Globus pallidus (tissue), 1 donor: ENCODE data around the gene ERO1B.
"Not testable (repeated sequence)": the region's sequence is repeated elsewhere in the genome, so short reads cannot be mapped to it uniquely, and the experiment has no call there.

Experiments used
- DNase-seq: peaks from one replicate; pipeline ENCODE4 v3.0.0-alpha.2; 2015; ENCODE audit warnings: low spot score

The ERO1B gene, protein sequence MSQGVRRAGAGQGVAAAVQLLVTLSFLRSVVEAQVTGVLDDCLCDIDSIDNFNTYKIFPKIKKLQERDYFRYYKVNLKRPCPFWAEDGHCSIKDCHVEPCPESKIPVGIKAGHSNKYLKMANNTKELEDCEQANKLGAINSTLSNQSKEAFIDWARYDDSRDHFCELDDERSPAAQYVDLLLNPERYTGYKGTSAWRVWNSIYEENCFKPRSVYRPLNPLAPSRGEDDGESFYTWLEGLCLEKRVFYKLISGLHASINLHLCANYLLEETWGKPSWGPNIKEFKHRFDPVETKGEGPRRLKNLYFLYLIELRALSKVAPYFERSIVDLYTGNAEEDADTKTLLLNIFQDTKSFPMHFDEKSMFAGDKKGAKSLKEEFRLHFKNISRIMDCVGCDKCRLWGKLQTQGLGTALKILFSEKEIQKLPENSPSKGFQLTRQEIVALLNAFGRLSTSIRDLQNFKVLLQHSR

DNA sequence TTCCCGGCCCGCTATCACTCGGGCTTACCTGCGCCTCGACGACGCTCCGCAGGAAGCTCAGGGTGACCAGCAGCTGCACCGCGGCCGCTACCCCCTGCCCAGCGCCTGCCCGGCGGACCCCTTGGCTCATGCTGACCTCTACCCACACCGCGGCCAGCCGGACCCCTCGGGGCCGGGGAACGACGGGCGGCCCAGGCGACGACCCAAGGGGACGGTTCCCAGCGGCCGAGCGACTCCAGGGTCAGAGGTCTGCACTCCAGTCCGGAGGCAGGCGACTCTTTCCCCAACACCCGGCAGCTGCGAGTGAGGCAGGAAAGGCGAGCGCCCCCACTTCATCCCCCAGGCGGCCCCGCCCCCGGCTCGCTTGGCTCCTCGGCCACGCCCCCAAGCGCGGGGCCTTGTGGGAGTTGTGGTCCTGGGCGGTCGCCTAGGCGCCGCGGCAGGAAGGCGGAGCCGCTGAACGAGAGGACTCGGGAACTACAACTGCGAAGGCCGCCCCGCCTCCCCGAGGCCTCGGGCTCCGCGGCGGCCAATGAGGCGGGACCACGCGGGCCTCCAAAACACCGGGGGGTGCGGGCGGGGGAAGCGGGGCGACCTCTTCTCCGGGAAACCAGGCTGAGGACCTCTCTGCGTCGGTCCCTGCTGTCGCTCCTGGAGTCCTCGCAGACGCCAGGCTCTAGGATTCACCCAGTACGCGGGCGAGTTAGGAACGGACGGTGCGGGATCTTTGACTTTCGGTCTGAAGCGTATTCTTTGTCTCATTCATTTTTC lies at the start of gene ERO1B:
TSS of gene ERO1B (minus strand) at position 305 of the 771 bp plus-strand sequence. CDS start at position 130, 175 bp downstream.
- DNase-seq = peak; percentile 97

DNA sequence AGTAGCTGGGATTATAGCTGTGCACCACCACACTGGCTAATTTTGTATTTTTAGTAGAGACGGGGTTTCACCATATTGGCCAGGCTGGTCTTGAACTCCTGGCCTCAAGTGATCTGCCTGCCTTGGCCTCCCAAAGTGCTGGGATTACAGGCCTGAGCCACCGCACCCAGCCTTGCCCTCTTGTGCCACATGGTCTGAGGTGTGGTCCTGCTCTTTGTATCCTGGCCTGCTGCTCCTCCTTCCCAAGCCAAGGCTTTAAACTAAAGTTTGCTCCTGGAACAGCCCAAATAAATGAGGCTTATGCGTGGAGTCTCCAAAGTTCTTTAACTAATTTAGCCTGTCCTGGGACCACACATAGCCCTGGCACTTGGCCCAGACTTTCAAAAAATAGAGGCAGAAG lies 49.7 kb upstream of the ERO1B start:
- DNase-seq = not testable (repeated sequence)

DNA sequence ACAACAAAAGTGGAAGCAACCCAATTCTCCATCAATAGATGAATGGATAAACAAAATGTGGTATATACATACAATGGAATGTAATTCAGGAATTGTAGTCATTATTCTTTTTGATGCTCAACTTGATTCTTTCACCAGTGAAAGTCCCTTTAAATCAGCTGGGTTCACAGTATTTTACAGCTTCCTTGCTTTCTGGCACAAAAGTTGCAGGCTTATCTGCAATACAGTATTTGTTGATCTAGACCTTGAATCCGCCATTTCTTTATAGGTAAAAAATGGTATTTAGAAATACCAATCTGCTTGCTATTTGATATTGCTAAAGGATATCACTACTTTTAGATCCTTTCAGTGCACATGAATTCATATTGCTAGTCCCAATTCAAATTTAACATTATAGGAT lies 44.7 kb upstream of the ERO1B start:
- no peak for DNase-seq

DNA sequence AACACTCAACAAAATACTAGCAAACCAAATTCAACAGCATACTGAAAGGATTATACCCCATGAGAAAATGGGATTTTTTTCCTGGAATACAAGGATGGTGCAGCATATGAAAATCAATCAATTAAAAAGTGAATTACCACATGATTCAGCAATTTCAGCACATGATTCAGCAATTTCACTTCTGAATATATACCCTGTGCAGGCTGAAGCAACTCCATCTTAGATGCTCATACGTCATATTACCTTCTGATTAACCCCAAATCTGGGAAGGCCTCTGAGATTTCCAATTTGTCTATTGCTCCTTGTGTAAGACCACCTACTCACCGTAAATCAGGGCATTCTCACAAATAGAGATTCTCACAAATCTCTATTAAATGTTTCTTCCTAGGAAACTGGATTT lies 43.8 kb upstream of the ERO1B start:
- no peak for DNase-seq

DNA sequence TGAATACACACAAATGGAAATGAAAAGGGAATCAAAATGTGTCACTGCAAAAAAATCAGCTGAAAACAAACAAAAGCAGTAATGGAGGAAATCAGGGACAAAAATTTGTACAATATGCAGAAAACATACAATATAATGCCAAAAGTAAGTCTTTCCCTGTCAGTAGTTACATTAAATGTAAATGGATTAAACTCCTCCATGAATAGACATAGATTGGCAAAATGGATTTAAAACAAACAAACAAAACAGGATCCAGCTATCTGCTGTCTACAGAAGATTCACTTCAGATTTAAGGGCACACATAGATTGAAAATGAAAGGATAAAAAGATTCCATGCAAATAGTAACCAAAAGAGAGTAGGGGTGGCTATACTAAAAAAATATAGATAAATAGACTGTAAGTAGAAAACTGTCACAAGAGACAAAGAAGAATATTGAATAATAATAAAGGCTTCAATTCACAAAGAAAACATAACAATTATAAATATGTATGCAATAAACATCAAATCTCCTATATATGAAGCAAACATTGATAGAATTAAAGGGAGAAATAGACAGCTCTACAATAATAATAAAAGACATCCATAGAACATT lies 42.2 kb upstream of the ERO1B start:
- DNase-seq = no peak

DNA sequence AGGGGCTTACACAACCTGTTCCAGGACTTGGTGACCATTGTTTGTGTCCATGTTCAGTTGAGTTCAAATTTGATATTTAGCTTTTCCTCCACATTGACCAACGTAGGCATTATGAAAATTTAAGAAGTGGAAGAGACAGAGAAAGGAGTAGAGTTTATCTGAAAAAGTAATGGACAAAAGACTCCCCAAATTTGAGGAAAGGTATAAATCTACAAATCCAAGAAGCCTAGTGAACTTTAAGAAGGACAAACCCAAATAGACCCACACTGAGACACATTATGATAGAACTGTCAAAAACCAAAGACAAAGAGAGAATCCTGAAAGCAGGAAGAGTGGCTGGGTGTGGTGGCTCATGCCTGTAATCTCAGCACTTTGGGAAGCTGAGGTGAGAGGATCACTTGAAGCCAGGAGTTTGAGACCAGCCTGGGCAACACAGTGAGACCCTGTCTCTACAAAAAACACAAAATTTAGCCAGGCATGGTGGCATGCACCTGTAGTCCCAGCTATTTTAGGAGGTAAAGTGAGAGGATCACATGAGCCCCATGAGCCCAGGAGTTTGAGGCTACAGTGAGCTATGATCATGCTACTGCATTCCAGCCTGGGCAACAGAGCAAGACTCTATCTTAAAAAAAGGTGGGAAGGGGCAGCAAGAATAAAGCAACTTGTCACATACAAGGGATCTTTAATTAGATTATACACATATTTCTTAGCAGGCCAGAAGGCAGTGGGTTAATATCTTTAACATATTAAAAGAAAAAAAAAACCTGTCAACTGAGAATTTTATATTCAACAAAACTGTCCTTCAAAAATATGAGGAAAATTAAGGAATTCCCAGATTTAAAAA lies 41.0 kb upstream of the ERO1B start:
- no peak for DNase-seq

DNA sequence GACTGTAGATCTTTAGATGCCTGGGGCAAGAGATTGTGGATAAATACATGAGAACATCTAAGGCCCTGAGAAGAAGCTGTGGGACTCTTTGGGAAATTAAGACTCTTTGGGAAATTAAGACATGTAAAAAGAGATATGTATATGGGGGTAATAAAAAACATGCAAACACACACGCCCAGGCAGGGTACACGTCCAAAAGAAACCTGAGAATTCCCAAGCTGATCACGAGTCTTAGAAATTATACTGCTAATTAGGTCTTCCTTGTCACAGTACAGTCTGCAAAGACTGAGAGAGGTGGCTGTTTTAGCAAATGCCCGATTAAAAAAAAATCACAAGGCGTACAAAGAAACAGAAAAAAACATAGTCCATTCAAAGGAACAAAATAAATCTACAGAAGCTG lies 39.3 kb upstream of the ERO1B start:
- no peak for DNase-seq

DNA sequence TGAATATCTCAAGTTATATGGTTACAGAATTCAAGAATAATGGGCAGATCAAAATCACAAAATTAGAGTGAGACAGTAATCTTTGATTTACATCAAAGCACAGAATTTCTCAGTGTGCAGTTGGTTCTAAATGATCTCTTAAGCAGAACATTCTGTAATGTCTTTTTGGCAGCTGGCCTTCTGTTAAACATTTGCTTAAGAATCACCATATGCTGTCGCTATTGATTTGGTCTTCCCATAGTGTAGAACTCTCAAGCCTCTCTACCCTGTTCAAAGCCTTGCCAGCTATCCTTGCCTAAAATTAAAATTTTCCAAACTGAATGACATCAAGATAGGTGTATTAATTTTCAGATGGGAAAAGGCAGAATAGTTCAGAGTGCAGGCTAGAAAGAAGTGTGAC lies 38.9 kb upstream of the ERO1B start:
- no peak for DNase-seq

DNA sequence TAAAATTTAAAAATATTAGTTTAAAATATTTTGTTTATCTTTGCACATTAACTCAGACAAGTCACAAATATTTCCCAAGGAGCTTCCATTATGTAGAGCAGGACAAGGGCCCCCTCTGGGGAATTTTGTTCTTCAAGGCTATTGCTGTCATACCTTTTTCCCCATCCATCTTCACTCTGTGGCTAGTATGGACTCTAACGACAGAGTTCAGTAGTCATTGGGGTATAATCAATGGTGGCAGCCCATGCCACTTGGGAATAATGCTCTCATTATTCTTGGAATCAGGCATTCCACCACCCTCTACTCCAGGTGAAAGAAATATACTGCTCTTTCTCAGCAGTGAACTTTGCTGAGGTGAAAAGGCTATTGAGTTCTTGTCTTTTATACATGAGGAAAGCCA lies 38.5 kb upstream of the ERO1B start:
- DNase-seq = no peak

DNA sequence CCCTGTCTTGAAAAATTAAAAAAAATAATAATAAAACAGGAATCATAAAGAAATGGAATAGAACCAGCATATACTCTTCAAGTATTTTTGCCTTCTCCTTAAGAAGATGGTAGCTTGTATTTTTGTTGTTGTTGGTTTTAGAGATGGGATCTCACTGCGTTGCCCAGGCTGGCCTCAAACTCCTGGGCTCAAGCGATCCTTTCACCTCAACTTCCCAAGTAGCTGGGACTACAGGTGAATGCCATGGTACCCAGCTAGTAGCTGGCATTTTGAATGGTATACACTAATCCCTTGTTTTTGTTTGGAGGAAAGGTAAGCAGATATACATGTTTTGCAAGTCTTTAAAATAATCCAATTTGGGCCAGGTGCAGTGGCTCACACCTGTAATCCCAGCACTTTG lies 34.7 kb upstream of the ERO1B start:
- no peak for DNase-seq

DNA sequence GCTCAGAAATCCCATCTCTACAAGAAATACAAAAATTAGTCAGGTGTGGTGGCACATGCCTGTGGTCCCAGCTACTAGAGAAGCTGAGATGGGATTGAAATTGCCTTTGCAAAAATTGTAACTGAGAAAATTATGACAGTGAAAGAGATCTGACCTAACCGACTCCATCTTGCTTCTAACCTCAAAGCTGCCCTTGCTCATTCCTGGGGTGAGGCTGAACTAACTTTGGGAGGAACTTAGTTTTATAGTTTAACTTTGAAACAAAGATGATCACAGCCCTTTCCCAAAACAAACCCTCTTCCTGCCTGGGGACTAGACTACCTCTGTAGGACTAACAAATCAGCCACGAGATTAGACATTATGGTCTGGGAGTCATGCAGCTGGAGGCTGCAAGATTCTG lies 33.8 kb upstream of the ERO1B start:
- no peak for DNase-seq

DNA sequence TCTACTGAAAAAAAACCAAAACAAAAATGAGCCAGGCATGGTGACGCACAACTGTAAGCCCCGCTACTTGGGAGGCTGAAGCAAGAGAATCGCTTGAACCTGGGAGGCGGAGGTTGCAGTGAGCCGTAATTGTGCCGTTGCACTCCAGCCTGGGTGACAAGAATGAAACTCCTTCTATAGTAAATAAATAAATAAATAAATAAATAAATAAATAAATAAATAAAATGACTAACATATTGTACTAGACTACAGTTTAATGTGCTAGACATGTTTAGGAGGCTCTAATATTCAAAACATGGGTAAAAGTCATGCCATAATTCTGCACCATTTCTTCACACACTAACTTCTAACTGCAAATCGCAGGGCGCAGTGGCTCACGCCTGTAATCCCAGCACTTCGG lies 33.3 kb upstream of the ERO1B start:
- DNase-seq = no peak

DNA sequence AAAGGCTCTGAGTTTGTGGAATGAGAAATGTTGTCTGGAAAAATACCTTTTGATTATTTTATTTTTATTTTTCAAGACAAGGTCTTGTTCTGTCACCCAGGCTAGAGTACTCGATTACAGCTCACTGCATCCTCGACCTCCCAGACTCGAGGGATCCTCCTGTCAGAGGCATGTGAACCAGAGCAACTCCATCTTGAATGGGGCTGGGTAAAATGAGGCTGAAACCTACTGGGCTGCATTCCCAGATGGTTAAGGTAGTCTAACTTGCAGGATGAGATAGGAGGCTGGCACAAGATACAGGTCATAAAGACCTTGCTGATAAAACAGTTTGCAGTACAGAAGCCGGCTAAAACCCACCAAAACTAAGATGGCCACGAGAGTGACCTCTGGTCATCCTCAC lies 32.3 kb upstream of the ERO1B start:
- DNase-seq = not testable (repeated sequence)

DNA sequence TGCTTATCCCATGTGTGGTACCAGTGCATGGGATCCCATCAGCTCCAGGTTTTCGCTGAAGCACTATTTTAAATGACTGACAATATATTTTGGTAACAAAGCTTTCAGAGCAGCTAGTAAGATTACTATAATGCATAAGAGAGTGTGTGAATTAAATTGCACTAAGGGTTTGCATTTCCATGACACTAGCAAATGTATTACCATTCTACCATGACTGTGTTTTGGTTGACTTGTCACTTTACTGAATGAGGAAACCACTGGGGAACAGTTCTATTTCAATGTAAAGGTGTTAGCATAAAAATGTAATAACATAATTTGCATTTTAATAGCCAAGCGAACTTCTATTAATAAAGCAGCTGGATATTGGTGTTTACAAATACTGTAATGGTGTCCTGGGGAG lies 31.7 kb upstream of the ERO1B start:
- no peak for DNase-seq

DNA sequence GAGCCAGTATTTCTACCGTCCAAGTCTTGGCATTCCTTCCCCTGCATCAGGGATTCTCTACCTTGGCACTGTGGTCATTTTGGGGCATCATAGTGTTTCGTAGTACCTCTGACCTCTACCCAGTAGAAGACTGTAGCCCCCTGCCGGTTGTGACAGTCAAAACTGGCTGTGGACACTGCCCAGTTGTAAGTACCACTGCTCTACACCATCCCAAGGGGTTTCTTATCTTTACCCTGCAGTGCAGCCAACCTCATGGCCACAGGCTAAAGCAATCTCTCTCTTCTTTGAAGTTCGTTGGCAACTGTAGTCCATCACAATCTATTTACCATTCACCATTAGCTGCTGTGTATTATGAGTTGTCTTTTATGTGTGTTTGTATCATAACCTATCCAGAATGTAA lies 29.3 kb upstream of the ERO1B start:
- DNase-seq = no peak

DNA sequence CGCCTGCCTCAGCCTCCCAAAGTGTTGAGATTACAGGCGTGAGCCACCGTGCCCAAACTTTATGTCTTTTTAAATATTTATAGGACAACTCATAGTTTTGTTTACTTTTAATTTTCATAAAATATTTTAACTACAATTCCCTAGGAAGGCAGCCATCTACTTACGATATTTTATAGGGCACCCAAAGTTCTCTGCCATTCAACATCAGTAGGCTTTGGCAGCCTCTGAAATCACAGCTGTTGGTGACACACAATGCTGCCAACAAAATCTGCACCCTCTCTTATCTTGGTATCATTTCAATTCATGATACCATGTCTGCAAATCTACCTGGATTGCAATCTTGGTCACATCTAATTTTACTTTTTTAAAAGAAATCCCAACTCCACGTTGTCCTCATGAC lies 27.1 kb upstream of the ERO1B start:
- no peak for DNase-seq

DNA sequence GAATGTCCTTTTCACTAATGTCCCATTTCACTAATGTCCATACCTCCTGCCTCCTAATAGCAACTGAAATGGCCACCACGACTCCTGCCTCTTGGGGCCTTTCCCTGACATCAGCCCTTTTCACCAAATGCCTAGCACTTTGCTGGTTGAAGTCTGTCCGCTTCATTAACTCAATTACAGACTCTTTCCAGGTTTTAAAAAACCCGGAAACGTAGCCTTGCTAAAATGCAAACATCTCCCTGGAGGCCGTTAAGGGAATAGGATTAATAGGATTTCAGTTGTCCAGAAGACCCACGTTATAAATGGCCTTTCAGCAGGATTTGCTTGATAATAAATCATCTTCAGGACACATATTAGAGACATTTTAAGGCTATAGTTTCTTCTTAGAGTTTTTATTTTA lies 25.7 kb upstream of the ERO1B start:
- DNase-seq = no peak

DNA sequence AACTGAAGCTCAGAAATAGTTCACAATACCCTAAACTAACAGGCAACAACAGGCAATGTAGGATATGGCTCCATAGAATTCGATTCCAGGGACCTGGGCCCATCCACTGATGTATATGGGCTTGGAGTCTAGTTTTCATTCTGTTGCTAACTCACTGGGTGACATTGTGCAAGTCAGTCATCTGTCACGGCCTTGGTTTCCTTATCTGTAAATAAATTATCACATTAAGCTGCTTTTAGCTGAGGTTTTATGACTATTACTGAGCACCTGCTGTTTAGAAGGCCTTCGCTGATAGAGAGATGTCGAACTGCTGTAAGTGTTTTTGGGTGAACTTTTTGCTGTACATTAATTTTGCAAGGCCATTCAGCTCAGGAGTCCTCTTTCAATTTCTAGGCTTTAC lies 22.9 kb upstream of the ERO1B start:
- no peak for DNase-seq

DNA sequence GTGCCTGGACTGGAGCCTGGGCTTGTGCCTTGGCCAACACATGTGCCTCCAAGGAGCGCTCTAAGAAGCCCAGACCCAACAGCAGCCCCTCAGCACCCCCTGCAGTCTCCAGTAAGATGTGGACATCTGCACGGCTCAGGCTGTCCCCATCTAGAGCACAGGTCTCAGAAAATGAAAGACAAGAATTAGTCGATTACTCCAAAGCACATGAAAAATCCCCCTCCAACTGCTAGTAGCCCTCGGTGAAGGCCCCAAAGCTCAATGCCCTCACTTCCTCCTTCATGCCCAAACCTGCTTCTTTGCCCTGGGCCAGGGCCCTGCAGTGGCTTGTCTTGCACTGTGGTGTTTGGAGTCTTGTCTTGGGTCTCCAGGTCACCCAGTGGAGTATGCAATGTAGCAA lies 21.9 kb upstream of the ERO1B start:
- no peak for DNase-seq

DNA sequence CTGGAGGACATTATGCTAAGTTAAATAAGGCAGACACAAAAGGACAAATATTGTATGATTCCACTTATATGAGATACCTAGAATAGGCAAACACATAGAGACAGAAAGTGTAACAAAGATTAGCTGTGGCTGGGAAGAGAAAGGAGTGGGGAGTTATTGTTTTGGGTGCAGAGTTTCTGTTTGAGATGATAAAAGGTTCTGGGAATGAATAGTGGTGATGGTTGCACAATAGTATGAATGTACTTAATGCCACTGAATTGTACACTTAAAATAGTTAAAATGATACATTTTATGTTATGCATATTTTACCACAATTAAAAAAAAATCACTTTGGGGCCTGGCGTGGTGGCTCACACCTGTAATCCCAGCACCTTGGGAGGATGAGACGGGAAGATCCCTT lies 21.2 kb upstream of the ERO1B start:
- DNase-seq = no peak

DNA sequence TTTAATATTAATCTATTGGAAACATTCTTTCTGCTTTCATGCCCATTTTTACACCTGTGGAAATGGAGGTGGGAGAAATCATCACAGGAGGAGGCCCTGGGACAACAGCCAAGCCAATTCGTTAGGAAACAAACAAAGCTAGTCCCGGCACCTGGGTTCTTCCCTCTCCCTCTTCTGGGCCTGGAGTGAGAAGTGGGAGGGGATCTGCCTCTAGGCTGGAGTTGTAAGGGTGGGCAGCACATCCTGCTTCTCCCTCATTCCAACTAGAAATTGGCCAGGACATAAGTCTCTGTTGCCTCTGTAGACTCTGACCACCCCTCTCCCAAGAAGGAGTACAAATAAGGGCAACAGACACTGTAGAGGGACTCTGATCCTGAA lies 20.2 kb upstream of the ERO1B start:
- no peak for DNase-seq
